Fibroblast of villous mesenchyme (primary cell): ENCODE measurements around the gene LIN7A. TPM values are rescaled to one million over a fixed set of nuclear protein-coding genes. Genes with fewer than 3 reads are reported as not detected.

Experiments
- DNase-seq: peaks from one replicate; pipeline ENCODE4 v3.0.0-alpha.2; 2010; ENCODE audit warnings: low read depth
- H3K4me3 ChIP-seq: 2 replicates; pipeline ENCODE4 v1.5.1; 2011; ENCODE audit warnings: low read depth, mild to moderate bottlenecking, low read length
- total RNA-seq: library from RNA; depleted of rRNA; stranded (reverse); fragments of >200 nt; gene quantifications from 2 replicates; pipeline ENCODE4 v1.2.3, GENCODE V29; 2012
- TF ChIP-seq, protein P1 (sequence below): IDR thresholded peaks from 2 replicates; pipeline ENCODE4 v1.5.1; 2012; ENCODE audit warnings: low read depth, mild to moderate bottlenecking, low read length; ENCODE audit not compliant: insufficient read depth

Gene LIN7A
- total RNA-seq, 1 donor, result 10.4 TPM

- H3K4me3 ChIP-seq, result no peak overlapping the region
- TF ChIP-seq, protein P1, sequence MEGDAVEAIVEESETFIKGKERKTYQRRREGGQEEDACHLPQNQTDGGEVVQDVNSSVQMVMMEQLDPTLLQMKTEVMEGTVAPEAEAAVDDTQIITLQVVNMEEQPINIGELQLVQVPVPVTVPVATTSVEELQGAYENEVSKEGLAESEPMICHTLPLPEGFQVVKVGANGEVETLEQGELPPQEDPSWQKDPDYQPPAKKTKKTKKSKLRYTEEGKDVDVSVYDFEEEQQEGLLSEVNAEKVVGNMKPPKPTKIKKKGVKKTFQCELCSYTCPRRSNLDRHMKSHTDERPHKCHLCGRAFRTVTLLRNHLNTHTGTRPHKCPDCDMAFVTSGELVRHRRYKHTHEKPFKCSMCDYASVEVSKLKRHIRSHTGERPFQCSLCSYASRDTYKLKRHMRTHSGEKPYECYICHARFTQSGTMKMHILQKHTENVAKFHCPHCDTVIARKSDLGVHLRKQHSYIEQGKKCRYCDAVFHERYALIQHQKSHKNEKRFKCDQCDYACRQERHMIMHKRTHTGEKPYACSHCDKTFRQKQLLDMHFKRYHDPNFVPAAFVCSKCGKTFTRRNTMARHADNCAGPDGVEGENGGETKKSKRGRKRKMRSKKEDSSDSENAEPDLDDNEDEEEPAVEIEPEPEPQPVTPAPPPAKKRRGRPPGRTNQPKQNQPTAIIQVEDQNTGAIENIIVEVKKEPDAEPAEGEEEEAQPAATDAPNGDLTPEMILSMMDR, result no peak
- DNase-seq, result no peak
Observed at GRCh38 chr12:80857311-80857710, 80.4 kb downstream of the LIN7A start.

GRCh38 chr12:80849337-80849736 lies 88.4 kb downstream of the LIN7A start:
- no peak overlapping the region for H3K4me3 ChIP-seq
- no peak for DNase-seq
- TF ChIP-seq, protein P1, result no peak

GRCh38 chr12:80848858-80849257 lies 88.9 kb downstream of the LIN7A start:
- no peak for DNase-seq
- H3K4me3 ChIP-seq, result no peak overlapping the region
- TF ChIP-seq, protein P1, result no peak

DNA sequence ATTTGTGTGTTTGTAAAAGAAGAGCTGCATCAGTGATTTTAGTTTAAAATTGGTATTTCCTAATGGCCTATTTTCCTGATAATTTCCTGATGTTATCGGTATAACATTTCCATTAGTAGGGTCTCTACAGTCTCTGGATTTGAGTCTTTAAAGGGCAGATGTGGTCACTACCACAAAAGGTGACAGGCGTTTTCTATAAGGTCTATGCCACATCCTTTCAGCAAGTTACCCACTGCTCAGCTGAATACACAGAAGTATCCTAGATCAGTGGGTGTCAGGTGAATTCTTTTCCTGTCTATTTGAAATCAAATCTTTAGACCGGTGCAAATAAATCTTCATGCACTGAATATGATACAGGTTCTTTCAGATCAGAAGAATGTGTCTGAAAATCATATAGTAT lies 90.2 kb downstream of the LIN7A start:
- DNase-seq, result no peak
- TF ChIP-seq, protein P1, result no peak
- H3K4me3 ChIP-seq, result no peak overlapping the region

DNA sequence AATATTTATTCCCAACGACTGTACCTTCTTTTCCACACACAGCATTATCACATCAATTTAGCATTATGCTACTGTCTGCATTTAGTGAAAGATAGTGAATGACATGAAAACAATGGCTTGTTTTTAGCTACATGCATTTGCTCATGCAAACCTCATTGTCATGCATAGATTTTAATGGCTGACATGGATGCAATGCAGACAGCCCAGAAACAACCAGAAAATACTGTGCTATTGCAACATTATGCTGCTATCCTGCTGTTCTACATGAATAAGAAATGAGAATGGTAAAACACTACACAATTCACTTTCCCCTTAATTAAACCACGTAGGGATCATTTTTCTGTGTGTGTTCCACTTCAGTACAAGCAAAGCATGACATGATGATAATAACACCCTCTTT lies 90.8 kb downstream of the LIN7A start:
- DNase-seq, result no peak

DNA sequence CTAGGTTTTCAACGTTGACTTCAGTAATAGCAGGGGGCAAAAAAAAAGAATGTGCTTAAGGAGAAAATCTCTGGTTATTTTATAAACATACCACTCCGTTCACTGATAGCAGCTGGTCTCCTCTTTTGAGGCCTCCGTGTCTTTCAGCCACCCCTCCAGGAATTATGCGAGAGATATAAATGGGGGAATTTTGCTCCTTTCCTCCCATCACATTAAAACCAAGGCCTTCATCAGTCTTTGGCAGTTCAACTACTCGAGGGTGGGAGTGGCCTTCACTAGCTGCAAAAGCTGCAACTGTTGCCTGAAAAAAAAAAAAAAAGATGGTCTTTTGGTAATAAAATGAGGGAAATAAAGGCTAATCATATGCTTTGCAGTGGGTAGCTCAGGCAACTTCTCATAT lies 92.1 kb downstream of the LIN7A start:
- TF ChIP-seq, protein P1, result no peak
- H3K4me3 ChIP-seq, result no peak overlapping the region
- no peak for DNase-seq

More for the DNA sequence above, 90.8 kb downstream of the LIN7A start:
- no peak overlapping the region for H3K4me3 ChIP-seq
- TF ChIP-seq, protein P1, result no peak

GRCh38 chr12:80843969-80844368 lies 93.8 kb downstream of the LIN7A start:
- no peak for DNase-seq
- no peak overlapping the region for H3K4me3 ChIP-seq
- TF ChIP-seq, protein P1, result no peak
